HG03095 (cell line): ENCODE results near the gene PHACTR1.
"Not testable (repeated sequence)": the region's sequence is repeated elsewhere in the genome, so short reads cannot be mapped to it uniquely, and the experiment has no call there.

Experiments used
- ATAC-seq: cut with Tn5 transposase; IDR thresholded peaks from one replicate; pipeline ENCODE4 v1.9.1; 2021; ENCODE audit warnings: moderate library complexity; ENCODE audit not compliant: unreplicated experiment

PHACTR1 gene

GRCh38 chr6:13326031-13326586 is 609.5 kb downstream of the PHACTR1 start:
- not testable (repeated sequence) for ATAC-seq

GRCh38 chr6:13327691-13328075 is 611.1 kb downstream of the PHACTR1 start:
- ATAC-seq = no peak

- ATAC-seq = peak; percentile 83
Observed at GRCh38 chr6:13328076-13328874, 611.7 kb downstream of the PHACTR1 start, which contains the start of gene TBC1D7. TBC1D7 (minus strand) TSS chr6:13328537; CDS start chr6:13326898, 1,639 bp downstream.

- ATAC-seq = no peak
Observed at GRCh38 chr6:13328875-13329183, 612.3 kb downstream of the PHACTR1 start.

GRCh38 chr6:13331516-13332348 is 615.2 kb downstream of the PHACTR1 start:
- no peak for ATAC-seq

GRCh38 chr6:13332349-13332706 is 615.8 kb downstream of the PHACTR1 start:
- no peak for ATAC-seq

- no peak for ATAC-seq
Observed at GRCh38 chr6:13334953-13335352, 618.4 kb downstream of the PHACTR1 start.

GRCh38 chr6:13336553-13336952 is 620.0 kb downstream of the PHACTR1 start:
- no peak for ATAC-seq

GRCh38 chr6:13338038-13338437 is 621.5 kb downstream of the PHACTR1 start:
- no peak for ATAC-seq
